Measurements from ENCODE around the gene COLEC11. TPM values are rescaled to one million over a fixed set of nuclear protein-coding genes. Genes with fewer than 3 reads are reported as not detected.

Gene COLEC11
- total RNA-seq, 3 donors from 2014 or later (not counting 1 experiment from before 2014, with no cell fraction given) = 0.61 TPM; not detected in 2

DNA sequence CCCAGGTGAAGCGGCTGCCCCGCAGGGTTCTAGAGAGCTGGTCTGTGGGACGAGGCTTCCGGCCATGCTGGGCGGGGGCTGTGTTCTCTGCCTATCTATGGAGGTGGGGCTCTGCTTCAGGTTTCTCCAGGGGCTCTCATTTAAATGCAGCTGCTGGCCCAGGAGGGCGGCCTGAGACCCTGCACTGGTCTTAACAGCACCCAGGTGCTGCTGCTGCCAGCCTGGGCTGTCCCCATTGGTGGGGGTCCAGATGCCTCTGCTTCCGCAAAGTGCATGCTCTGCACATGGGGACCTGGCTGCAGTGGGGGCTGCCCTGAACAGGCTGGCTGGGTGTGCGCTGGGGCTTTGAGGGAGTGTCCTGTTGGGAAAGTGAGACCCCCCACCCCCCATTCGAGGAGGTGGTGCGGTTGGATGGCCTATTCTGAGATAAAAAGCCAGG lies 33.3 kb downstream of the COLEC11 start:
- TF ChIP-seq CTCF (IDR thresholded peaks at IDR 0.05) = no peak
- WGBS (ENCODE audit: insufficient coverage) = 95% methylated on average over 10 of the region's 10 CpGs
- DNase-seq (no peak), ATAC-seq (no peak)
- no peak overlapping the region for H3K4me3 Mint-ChIP-seq
- H3K27me3 Mint-ChIP-seq (ENCODE audit: low read depth in 2 of 2) = peaks cover 0 to 5% of the 10 kb centered on the region in 2 donors
- H3K4me1 ChIP-seq (ENCODE audit: control insufficient read depth, insufficient read depth, low read length) = no peaks in the 10 kb centered on the region
- H3K36me3 ChIP-seq (ENCODE audit: control insufficient read depth, insufficient read depth, low read length) = no peaks in the 10 kb centered on the region
- intact Hi-C loops (cut with micrococcal nuclease) = no loop called here
- no peaks in the 10 kb centered on the region for H3K4me1 Mint-ChIP-seq
- no peaks in the 10 kb centered on the region for H3K27me3 ChIP-seq (ENCODE audit: control insufficient read depth, insufficient read depth, low read length)
- no peak overlapping the region for H3K27ac Mint-ChIP-seq
- no peak overlapping the region for H3K27ac ChIP-seq (ENCODE audit: low read length)
- H3K36me3 Mint-ChIP-seq = no peaks in the 10 kb centered on the region
- H3K4me3 ChIP-seq (ENCODE audit: low read length) = no peak overlapping the region
- no peaks in the 10 kb centered on the region for H3K9me3 Mint-ChIP-seq
- H3K9me3 ChIP-seq (ENCODE audit: control insufficient read depth, insufficient read depth, low read length) = no peaks in the 10 kb centered on the region

GRCh38 chr2:3628800-3629199 lies 33.9 kb downstream of the COLEC11 start:
- Mint-ChIP-seq H3K4me3 (no peak overlapping the region), H3K27ac (no peak overlapping the region), H3K9me3 (no peaks in the 10 kb centered on the region), H3K4me1 (no peaks in the 10 kb centered on the region), H3K36me3 (no peaks in the 10 kb centered on the region), H3K27me3 (ENCODE audit: low read depth in 2 of 2) (peaks cover 0 to 2% of the 10 kb centered on the region in 2 donors)
- ATAC-seq (no peak), DNase-seq (no peak)
- no peaks in the 10 kb centered on the region for H3K27me3 ChIP-seq (ENCODE audit: control insufficient read depth, insufficient read depth, low read length)
- 60% methylated on average over 12 of the region's 12 CpGs for WGBS (ENCODE audit: insufficient coverage)
- H3K4me1 ChIP-seq (ENCODE audit: control insufficient read depth, insufficient read depth, low read length) = no peaks in the 10 kb centered on the region
- intact Hi-C loops (cut with micrococcal nuclease) = no loop called here
- no peaks in the 10 kb centered on the region for H3K9me3 ChIP-seq (ENCODE audit: control insufficient read depth, insufficient read depth, low read length)
- H3K27ac ChIP-seq (ENCODE audit: low read length) = no peak overlapping the region
- no peak for TF ChIP-seq CTCF (IDR thresholded peaks at IDR 0.05)
- H3K36me3 ChIP-seq (ENCODE audit: control insufficient read depth, insufficient read depth, low read length) = no peaks in the 10 kb centered on the region
- no peak overlapping the region for H3K4me3 ChIP-seq (ENCODE audit: low read length)

DNA sequence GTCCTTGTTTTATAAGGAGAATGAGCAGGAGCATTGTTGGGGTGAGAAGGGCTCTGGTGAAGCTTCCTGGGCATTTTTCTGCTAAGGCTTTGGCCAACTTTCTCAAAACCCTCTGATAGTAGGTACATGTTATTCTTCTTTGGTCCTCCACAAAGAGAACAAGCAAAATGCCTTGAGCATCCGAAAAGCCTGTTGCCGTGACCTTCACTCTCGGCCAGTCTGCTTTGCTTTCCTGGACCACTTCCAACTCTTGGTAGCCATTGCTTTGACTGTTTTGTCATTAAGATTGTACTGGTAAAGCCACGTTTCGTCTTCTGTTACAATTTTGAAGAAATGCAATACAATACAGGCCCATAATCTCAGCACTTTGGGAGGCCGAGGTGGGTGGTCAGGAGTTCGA lies 35.7 kb downstream of the COLEC11 start:
- Mint-ChIP-seq H3K27ac (no peak overlapping the region), H3K27me3 (ENCODE audit: low read depth in 2 of 2) (no peaks in the 10 kb centered on the region), H3K4me3 (no peak overlapping the region), H3K4me1 (no peaks in the 10 kb centered on the region), H3K36me3 (no peaks in the 10 kb centered on the region), H3K9me3 (no peaks in the 10 kb centered on the region)
- Histone ChIP-seq H3K4me3 (ENCODE audit: low read length) (no peak overlapping the region), H3K27ac (ENCODE audit: low read length) (no peak overlapping the region), H3K36me3 (ENCODE audit: control insufficient read depth, insufficient read depth, low read length) (no peaks in the 10 kb centered on the region), H3K4me1 (ENCODE audit: control insufficient read depth, insufficient read depth, low read length) (no peaks in the 10 kb centered on the region), H3K9me3 (ENCODE audit: control insufficient read depth, insufficient read depth, low read length) (no peaks in the 10 kb centered on the region), H3K27me3 (ENCODE audit: control insufficient read depth, insufficient read depth, low read length) (no peaks in the 10 kb centered on the region)
- intact Hi-C loops (cut with micrococcal nuclease) = no loop called here
- DNase-seq (no peak), ATAC-seq (no peak)
- WGBS (ENCODE audit: insufficient coverage) = 97% methylated on average over 6 of the region's 7 CpGs
- TF ChIP-seq CTCF (IDR thresholded peaks at IDR 0.05) = no peak

- Histone ChIP-seq H3K9me3 (ENCODE audit: control insufficient read depth, insufficient read depth, low read length) (no peaks in the 10 kb centered on the region), H3K4me1 (ENCODE audit: control insufficient read depth, insufficient read depth, low read length) (no peaks in the 10 kb centered on the region), H3K27ac (ENCODE audit: low read length) (no peak overlapping the region), H3K36me3 (ENCODE audit: control insufficient read depth, insufficient read depth, low read length) (no peaks in the 10 kb centered on the region), H3K4me3 (ENCODE audit: low read length) (no peak overlapping the region), H3K27me3 (ENCODE audit: control insufficient read depth, insufficient read depth, low read length) (no peaks in the 10 kb centered on the region)
- no peaks in the 10 kb centered on the region for H3K4me1 Mint-ChIP-seq
- H3K4me3 Mint-ChIP-seq = no peak overlapping the region
- no peaks in the 10 kb centered on the region for H3K36me3 Mint-ChIP-seq
- DNase-seq (no peak), ATAC-seq (no peak)
- H3K27me3 Mint-ChIP-seq (ENCODE audit: low read depth in 2 of 2) = no peaks in the 10 kb centered on the region
- no peak overlapping the region for H3K27ac Mint-ChIP-seq
- intact Hi-C loops (cut with micrococcal nuclease) = no loop called here
- H3K9me3 Mint-ChIP-seq = no peaks in the 10 kb centered on the region
- TF ChIP-seq CTCF (IDR thresholded peaks at IDR 0.05) = no peak
- 89% methylated on average over 14 of the region's 15 CpGs for WGBS (ENCODE audit: insufficient coverage)
Measured at GRCh38 chr2:3631161-3631850, 36.4 kb downstream of the COLEC11 start.

Data from natural killer cell (primary cell).